ENCODE results near the gene FOSB. TPM values are rescaled to one million over a fixed set of nuclear protein-coding genes. Genes with fewer than 3 reads are reported as not detected.

Gene FOSB
- total and polyA plus RNA-seq, 9 of the 15 experiments (the other 6 are each of a cell fraction or from before 2014, with no cell fraction given) = 0.11 to 2.7 (median 0.73) TPM

DNA sequence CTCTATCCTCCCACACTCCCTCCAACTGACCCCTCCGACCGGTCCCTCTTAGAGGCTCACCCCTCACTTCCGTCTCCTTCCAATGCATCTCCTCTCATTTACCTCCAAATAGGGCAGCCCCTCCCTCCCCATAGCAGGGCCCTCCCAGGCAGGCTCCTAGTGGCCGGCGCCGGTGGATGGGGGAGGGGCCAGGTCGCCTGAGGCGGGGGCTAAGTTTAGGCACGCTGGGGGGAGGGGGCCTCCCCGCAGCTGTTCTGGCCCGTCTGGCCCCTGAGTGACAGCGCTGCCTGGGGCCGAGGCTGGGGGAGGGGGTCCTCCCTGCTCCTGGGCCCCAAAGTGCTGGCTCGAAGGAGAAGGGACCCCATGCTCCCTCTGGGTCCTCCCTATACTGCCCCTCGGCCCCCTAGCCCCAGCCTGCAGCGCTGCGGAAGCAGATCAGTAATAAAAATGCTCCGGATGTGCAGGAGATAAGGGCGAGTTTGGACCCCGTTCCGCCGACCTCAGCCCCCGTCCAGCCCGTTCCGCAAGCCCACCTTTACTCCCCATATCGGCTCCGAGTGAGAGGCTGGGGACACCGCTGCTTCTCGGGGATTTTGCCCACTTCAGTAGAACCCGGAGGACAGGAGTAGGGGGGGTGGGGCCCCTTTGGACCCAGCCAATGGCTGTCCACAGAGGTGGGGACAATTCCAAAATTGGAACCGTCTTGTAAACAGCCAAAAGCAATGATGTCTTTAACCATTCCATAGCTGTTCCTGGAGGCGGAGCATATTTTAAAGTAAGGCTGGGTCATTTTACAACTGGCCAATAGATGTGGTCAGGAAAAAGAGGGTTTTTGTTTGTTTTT, 25.1 kb downstream of the FOSB start (continued):
- TF ChIP-seq, protein P1, sequence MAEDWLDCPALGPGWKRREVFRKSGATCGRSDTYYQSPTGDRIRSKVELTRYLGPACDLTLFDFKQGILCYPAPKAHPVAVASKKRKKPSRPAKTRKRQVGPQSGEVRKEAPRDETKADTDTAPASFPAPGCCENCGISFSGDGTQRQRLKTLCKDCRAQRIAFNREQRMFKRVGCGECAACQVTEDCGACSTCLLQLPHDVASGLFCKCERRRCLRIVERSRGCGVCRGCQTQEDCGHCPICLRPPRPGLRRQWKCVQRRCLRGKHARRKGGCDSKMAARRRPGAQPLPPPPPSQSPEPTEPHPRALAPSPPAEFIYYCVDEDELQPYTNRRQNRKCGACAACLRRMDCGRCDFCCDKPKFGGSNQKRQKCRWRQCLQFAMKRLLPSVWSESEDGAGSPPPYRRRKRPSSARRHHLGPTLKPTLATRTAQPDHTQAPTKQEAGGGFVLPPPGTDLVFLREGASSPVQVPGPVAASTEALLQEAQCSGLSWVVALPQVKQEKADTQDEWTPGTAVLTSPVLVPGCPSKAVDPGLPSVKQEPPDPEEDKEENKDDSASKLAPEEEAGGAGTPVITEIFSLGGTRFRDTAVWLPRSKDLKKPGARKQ (CRISPR knock-in tag; IDR thresholded peaks at IDR 0.05) = no peak
- TF ChIP-seq MEIS2 (IDR thresholded peaks at IDR 0.05; ENCODE audit: partially characterized antibody) = peak; percentile 36
- peak; percentile 21 for TF ChIP-seq NCOR1 (IDR thresholded peaks at IDR 0.05)
- no peak for TF ChIP-seq CBX8 (IDR thresholded peaks at IDR 0.05; ENCODE audit: borderline replicate concordance, extremely low read depth, low read depth, low read length, poor library complexity, severe bottlenecking)
- TF ChIP-seq SMAD4 (CRISPR knock-in tag; conservative IDR thresholded peaks at IDR 0.05) = peak; percentile 67
- no peak for TF ChIP-seq ZNF197 (CRISPR knock-in tag; IDR thresholded peaks at IDR 0.05; ENCODE audit: low read depth)
- TF ChIP-seq RBM22 (IDR thresholded peaks at IDR 0.05; ENCODE audit: low read depth, low read length, poor library complexity, severe bottlenecking) = no peak
- TF ChIP-seq DDX20 (tag; IDR thresholded peaks at IDR 0.05; ENCODE audit: low read depth) = no peak
- TF ChIP-seq ZNF41 (CRISPR knock-in tag; conservative IDR thresholded peaks at IDR 0.05) = no peak
- TF ChIP-seq, protein P2, sequence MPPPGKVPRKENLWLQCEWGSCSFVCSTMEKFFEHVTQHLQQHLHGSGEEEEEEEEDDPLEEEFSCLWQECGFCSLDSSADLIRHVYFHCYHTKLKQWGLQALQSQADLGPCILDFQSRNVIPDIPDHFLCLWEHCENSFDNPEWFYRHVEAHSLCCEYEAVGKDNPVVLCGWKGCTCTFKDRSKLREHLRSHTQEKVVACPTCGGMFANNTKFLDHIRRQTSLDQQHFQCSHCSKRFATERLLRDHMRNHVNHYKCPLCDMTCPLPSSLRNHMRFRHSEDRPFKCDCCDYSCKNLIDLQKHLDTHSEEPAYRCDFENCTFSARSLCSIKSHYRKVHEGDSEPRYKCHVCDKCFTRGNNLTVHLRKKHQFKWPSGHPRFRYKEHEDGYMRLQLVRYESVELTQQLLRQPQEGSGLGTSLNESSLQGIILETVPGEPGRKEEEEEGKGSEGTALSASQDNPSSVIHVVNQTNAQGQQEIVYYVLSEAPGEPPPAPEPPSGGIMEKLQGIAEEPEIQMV (tag; conservative IDR thresholded peaks at IDR 0.05; ENCODE audit: low read depth) = no peak
- TF ChIP-seq, protein P3, sequence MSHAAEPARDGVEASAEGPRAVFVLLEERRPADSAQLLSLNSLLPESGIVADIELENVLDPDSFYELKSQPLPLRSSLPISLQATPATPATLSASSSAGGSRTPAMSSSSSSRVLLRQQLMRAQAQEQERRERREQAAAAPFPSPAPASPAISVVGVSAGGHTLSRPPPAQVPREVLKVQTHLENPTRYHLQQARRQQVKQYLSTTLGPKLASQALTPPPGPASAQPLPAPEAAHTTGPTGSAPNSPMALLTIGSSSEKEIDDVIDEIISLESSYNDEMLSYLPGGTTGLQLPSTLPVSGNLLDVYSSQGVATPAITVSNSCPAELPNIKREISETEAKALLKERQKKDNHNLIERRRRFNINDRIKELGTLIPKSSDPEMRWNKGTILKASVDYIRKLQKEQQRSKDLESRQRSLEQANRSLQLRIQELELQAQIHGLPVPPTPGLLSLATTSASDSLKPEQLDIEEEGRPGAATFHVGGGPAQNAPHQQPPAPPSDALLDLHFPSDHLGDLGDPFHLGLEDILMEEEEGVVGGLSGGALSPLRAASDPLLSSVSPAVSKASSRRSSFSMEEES (CRISPR knock-in tag; IDR thresholded peaks at IDR 0.05) = no peak
- no peak for TF ChIP-seq MTA1 (IDR thresholded peaks at IDR 0.05; ENCODE audit: borderline replicate concordance)
- TF ChIP-seq, protein P4, sequence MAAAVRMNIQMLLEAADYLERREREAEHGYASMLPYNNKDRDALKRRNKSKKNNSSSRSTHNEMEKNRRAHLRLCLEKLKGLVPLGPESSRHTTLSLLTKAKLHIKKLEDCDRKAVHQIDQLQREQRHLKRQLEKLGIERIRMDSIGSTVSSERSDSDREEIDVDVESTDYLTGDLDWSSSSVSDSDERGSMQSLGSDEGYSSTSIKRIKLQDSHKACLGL (CRISPR knock-in tag; IDR thresholded peaks at IDR 0.05; ENCODE audit: borderline replicate concordance, poor library complexity, severe bottlenecking) = no peak
- no peak for TF ChIP-seq ZNF217 (CRISPR knock-in tag; IDR thresholded peaks at IDR 0.05)
- no peak for TF ChIP-seq JUND (IDR thresholded peaks at IDR 0.05; ENCODE audit: borderline replicate concordance, low read depth, low read length)
- no peak; the same call in 2 of the 3 replicates for TF ChIP-seq JUND (tag; IDR thresholded peaks at IDR 0.05; ENCODE audit: borderline replicate concordance, low read depth, low read length)
- no peak for TF ChIP-seq XRCC3 (IDR thresholded peaks at IDR 0.05)
- TF ChIP-seq NONO (IDR thresholded peaks at IDR 0.05; ENCODE audit: low read depth in 2 of 2, low read length in 1 of 2) = no peak
- no peak for TF ChIP-seq TRIM28 (IDR thresholded peaks at IDR 0.05)
- TF ChIP-seq ZNF347 (CRISPR knock-in tag; IDR thresholded peaks at IDR 0.05; ENCODE audit: low read depth) = no peak
